ENCODE measurements around the gene TTBK1. TPM values are rescaled to one million over a fixed set of nuclear protein-coding genes. Genes with fewer than 3 reads are reported as not detected.

TTBK1 gene
- total RNA-seq, 6 donors from 2014 or later: 0.06 to 0.20 (median 0.11) TPM; not detected in 2

GRCh38 chr6:43293698-43294097 is 50.4 kb downstream of the TTBK1 start:
- TF ChIP-seq CTCF (IDR thresholded peaks at IDR 0.05) (no peak), POLR2AphosphoS5 (IDR thresholded peaks at IDR 0.05) (no peak), EP300 (IDR thresholded peaks at IDR 0.05) (no peak), POLR2A (IDR thresholded peaks at IDR 0.05) (no peak)
- Histone ChIP-seq H3K4me3 (no peak overlapping the region), H3K4me1 (no peaks in the 10 kb centered on the region), H3K27me3 (no peaks in the 10 kb centered on the region), H3K36me3 (no peaks in the 10 kb centered on the region), H3K27ac (no peak overlapping the region), H3K9me3 (no peaks in the 10 kb centered on the region)
- WGBS, 2 donors: 89 to 90% methylated on average over 3 of the region's 3 CpGs
- ATAC-seq (ENCODE audit: low FRiP score in 2 of 2) (no peak), DNase-seq (no peak)

- no peaks in the 10 kb centered on the region for H3K9me3 ChIP-seq
- H3K27ac ChIP-seq: no peak overlapping the region
- 79 to 86% methylated on average over 3 of the region's 3 CpGs for WGBS, 2 donors
- DNase-seq (no peak), ATAC-seq (ENCODE audit: low FRiP score in 2 of 2) (no peak)
- no peaks in the 10 kb centered on the region for H3K36me3 ChIP-seq
- no peaks in the 10 kb centered on the region for H3K27me3 ChIP-seq
- no peak overlapping the region for H3K4me3 ChIP-seq
- no peaks in the 10 kb centered on the region for H3K4me1 ChIP-seq
- TF ChIP-seq POLR2AphosphoS5 (IDR thresholded peaks at IDR 0.05): no peak
- TF ChIP-seq POLR2A (IDR thresholded peaks at IDR 0.05): no peak
- no peak for TF ChIP-seq EP300 (IDR thresholded peaks at IDR 0.05)
- TF ChIP-seq CTCF (IDR thresholded peaks at IDR 0.05): no peak
Measured at GRCh38 chr6:43294536-43294935, 51.3 kb downstream of the TTBK1 start.

- H3K9me3 ChIP-seq: no peaks in the 10 kb centered on the region
- no peak overlapping the region for H3K27ac ChIP-seq
- H3K4me3 ChIP-seq: no peak overlapping the region
- no peak for DNase-seq
- no peaks in the 10 kb centered on the region for H3K27me3 ChIP-seq
- H3K4me1 ChIP-seq: no peaks in the 10 kb centered on the region
- H3K36me3 ChIP-seq: no peaks in the 10 kb centered on the region
- no peak for ATAC-seq (ENCODE audit: low FRiP score in 2 of 2)
- TF ChIP-seq POLR2A (IDR thresholded peaks at IDR 0.05) (no peak), CTCF (IDR thresholded peaks at IDR 0.05) (no peak), POLR2AphosphoS5 (IDR thresholded peaks at IDR 0.05) (no peak), EP300 (IDR thresholded peaks at IDR 0.05) (no peak)
- WGBS, 2 donors: 80 to 93% methylated on average over 3 of the region's 3 CpGs
Measured at GRCh38 chr6:43295456-43295855, 52.2 kb downstream of the TTBK1 start.

- ATAC-seq (ENCODE audit: low FRiP score in 2 of 2): no peak
- no peak for DNase-seq
- H3K27ac ChIP-seq: no peak overlapping the region
- H3K36me3 ChIP-seq: no peaks in the 10 kb centered on the region
- H3K4me1 ChIP-seq: no peaks in the 10 kb centered on the region
- TF ChIP-seq EP300 (IDR thresholded peaks at IDR 0.05): no peak
- TF ChIP-seq POLR2A (IDR thresholded peaks at IDR 0.05): no peak
- WGBS, 2 donors: 82 to 89% methylated on average over 5 of the region's 5 CpGs
- no peaks in the 10 kb centered on the region for H3K27me3 ChIP-seq
- H3K9me3 ChIP-seq: no peaks in the 10 kb centered on the region
- no peak overlapping the region for H3K4me3 ChIP-seq
Measured at GRCh38 chr6:43296780-43297497, 53.7 kb downstream of the TTBK1 start.

GRCh38 chr6:43297644-43298564 is 54.6 kb downstream of the TTBK1 start, which contains the start of gene SLC22A7:
Gene SLC22A7 (plus strand): TSS chr6:43298260. CDS start chr6:43298359, 99 bp downstream.
- H3K4me1 ChIP-seq: no peaks in the 10 kb centered on the region
- H3K9me3 ChIP-seq: no peaks in the 10 kb centered on the region
- H3K4me3 ChIP-seq: no peak within 1 kb of the TSS
- no peak within 1 kb of the TSS for H3K27ac ChIP-seq
- DNase-seq (no peak), ATAC-seq (ENCODE audit: low FRiP score in 2 of 2) (no peak)
- no peaks in the 10 kb centered on the region for H3K36me3 ChIP-seq
- WGBS, 2 donors: 70 to 74% methylated on average over 2 to 9 of the region's 10 CpGs
- TF ChIP-seq CTCF (IDR thresholded peaks at IDR 0.05) (no peak), EP300 (IDR thresholded peaks at IDR 0.05) (no peak), POLR2AphosphoS5 (IDR thresholded peaks at IDR 0.05) (no peak), POLR2A (IDR thresholded peaks at IDR 0.05) (no peak)
- H3K27me3 ChIP-seq: no peaks in the 10 kb centered on the region

Data from upper lobe of left lung (tissue), 6 donors.